GM19238 (cell line): ENCODE results near the gene ATL2.
"Not testable (repeated sequence)": the region's sequence is repeated elsewhere in the genome, so short reads cannot be mapped to it uniquely, and the experiment has no call there.

Experiments
- DNase-seq: peaks from one replicate; pipeline ENCODE4 v3.0.0; 2011; ENCODE audit warnings: low spot score; ENCODE audit not compliant: insufficient read length

The ATL2 gene

DNA sequence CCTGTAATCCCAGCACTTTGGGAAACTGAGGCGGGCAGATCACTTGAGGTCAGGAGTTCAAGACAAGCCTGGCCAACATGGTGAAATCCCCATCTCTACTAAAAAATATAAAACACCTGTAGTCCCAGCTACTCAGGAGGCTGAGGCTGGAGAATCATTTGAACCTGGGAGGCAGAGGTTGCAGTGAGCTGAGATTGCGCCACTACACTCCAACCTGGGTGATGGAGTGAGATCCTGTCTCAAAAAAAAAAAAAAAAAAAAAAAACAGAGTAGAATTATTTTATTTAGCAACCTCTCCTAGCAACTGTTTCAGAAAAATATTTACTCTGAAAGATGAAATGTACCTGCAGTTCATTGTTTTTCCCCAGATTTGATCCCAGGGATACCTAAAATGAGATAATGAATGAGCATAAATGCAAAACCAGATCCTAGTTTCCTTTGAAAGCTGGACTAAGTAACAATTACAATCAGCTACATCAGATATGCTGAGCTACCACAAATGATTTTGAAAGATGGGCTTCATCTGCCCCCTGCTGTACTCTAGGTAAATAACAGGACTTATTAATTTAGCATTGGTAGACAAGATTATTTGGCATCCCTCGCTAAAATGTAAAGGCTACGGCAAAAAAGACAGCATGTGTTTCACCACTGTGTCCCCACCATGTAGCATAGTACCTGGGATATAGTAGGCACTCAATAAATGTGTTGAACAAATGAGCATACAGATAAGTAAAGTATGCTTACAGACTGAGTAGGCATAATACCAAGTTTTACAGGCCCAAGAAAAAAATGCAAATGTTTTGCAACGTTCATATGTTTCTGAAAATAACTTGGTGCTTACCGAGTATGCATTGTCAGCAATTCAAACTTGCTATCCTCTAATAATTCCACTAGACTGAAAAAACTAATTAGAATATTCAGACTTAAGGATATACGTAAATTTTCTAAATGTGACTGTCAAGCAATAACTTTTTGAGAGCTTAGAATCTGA, 102.5 kb downstream of the ATL2 start:
- DNase-seq: no peak

DNA sequence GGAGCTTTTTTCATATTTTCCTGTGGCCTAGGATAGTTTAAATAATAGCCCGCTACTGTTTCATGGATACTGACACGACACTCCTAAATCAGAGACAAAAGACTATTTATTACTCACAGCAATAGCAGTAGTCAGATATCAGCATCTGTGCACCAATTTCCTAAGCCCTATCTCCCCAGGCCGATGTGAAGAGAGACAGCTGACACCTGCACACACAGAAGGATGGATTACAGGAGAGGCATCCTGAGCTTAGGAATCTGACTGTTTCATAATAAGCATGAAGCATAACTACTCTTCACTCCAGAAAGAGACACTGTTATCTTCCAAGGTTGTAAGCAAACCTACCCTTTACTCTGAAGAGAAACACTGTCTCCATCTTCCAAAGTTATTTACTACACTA, 105.4 kb downstream of the ATL2 start:
- no peak for DNase-seq

DNA sequence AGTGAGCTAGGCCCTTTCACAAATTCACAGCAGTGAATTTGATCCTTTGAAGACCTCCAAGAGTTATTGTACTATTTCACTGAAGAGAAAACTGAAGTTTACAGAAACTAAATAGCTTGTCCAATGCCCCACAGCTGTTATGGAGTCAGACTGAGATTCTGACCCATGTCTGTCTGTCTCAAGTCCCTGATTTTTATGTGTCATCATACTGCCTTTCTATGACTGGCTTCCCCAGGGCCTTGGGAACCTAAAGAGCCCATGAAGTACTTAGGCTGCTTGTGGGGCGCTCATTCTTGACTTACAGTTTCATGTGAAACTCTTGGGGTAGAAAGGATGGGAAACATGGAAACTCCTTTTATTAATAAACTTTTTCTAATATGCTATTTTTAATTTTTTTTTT, 107.7 kb downstream of the ATL2 start:
- DNase-seq: no peak

DNA sequence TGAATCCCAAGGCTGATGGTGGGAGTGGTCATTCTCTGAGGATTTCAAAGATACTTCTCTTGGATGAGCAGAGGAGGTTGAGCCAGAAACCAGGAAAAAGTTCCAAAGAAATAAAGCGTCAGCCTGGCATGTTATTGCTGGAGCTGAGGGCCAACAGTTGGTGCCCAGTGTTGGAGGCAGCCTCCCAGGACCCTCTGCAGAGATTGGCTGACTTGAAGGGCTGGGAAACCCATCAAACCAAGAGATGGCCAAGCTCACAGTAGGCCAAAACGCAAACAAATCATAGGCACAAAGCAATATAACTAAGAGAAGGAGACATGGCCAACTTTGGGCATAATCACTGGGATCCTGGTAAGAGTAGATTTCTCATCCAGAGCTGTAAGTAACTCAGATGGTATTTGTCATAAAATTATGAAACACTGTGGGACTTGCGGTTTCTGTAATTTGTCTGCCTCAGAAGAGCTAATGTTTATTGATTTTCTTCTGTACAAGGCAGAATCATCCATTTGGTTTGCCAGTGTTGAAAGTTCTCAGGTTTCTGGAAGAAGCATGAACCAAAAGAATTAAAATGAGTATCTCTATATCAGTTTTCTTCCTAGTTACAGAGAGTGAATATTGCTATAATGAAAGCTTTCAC, 108.3 kb downstream of the ATL2 start:
- DNase-seq: no peak

DNA sequence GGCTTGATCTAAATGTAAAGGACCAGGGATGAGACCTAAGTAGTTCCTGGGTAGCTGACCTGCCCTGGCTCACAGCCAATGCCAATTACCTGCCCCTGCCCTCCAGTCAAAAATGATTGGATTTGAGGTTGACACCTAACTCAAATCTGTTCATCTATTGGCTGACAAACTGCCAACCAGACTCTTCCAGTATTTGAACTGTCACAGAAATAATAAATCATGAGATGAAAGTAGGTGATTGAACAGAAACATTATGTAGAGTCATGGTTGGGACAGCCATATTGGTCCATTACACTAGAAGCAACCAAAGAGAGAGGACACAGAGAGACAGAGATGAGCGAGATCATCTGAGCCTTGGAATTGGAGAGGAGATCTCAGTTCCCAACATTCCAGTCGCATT, 109.1 kb downstream of the ATL2 start:
- DNase-seq: no peak

DNA sequence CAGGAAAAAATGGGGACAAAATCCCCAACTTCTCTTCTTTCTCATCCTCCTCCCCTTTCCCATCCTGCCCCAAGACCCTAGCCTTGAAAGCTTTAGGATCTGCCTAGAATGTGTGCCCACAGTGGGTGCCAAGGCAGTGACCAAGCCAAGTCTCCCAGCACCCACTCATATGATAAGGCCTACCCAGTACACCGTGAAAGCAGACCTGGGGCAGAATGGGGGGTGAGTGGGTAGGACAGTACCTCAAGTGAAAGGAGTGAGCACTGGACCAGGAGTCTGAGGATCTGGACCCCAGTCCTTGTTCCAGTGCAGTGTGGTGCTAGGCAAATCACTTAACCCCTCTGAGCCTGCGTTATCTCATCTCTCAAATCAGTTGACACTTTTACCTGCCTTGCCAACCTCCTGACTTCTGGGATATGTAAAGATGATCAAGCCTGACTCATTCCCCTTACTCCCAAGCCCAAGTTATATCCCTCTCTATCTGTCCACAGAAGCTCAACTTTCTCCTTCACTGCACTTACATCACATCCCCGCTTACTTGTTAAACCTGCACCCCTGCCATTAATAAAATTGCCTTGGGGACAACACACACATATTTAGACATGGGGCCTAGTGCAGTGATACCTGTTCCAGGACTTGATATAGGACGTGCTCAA, 109.7 kb downstream of the ATL2 start:
- no peak for DNase-seq

DNA sequence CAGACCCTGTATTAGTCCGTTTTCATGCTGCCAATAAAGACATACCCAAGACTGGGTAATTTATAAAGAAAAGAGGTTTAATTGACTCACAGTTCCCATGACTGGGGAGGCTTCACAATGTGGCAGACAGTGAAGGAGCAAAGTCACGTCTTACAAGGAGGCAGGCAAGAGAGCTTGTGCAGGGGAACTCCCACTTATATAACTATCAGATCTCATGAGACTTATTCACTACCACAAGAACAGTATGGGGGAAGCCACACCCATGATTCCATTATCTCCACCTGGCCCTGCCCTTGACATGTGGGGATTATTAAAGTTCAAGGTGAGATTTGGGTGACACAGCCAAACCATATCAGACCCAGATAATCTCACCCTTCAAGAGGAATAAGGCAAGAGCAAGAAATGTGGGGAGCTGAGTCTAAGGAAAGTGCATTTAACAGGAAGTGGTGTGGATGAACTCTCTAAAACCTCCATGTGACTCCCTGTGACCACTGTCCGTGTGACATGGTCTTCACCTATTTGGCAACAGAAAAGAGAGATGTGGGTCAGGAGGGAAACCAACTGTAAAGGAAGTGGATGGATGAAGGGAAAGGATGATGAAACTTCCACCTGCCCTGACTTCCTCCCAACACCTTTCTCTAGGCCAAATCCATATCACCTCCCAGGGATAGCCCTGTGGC, 110.6 kb downstream of the ATL2 start:
- no peak for DNase-seq

DNA sequence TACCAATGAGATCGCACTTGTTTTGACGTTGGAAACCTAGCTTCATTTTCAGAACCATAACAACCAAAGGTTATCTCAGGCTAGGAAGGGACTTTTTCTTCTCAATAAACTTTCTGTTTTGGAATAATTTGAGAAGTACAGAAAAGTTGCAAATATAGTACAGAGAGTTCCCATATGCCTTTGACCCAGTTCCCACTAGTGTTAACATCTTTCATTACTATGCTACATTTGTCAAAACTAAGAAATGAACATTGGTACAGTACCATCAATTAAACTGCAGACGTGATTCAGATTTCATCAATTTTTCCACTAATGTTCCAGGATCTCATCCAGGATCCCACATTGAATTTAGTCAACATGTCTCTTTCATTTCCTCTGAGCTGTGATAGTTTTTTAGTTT, 111.6 kb downstream of the ATL2 start:
- no peak for DNase-seq

DNA sequence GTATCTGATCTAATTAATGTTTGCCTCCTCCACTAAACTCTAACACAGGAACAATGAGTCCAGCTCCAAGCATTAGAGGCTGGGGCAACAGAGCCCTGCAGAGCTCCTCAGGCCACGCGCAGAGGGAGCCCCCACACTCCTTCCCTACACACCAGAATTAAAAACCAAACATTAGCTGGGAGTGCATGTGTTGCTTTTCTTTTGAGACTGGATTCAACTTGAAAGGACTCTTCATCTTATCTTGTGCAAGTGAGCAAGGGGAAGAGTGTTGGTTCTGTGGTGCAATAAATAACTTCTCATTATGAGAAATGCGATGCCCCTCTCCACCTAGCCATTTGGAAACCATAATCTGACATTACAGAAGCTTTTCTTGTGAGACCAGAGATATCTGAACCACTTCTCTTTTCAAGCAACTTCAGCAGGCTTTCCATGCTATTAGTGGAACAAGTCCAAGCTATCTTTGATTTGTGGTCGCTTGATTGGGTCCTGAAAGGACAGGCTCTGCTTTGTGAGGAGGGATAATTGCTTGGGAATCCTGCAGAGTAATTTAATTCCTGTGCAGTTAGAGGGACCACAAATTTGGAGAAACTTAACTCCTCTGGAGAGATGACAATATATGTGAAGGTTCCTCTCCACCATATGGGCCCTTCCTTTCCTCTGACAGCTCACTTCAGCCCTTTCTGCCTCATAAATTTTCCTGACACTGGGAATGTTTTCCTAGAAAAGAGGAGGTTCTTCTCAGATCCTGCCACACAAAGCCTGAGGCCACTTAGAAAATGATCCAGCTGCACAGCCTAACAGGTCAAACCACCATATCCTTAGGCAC, 112.5 kb downstream of the ATL2 start:
- no peak for DNase-seq

DNA sequence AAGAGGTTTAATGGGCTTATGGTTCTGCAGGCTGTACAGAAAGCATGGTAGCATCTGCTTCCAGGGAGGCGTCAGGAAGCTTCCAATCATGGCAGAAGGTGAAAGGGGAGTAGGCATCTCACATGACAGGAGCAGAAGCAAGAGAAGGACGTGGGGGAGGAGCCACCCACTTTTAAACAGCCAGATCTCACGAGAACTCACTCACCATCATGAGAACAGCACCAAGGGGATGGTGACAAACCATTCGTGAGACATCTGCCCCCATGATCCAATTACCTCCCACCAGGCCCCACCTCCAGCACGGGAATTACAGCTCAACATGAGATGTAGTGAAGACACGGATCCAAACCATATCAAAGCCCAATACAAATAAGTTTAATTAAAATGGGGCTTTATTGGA, 113.8 kb downstream of the ATL2 start:
- DNase-seq: no peak

DNA sequence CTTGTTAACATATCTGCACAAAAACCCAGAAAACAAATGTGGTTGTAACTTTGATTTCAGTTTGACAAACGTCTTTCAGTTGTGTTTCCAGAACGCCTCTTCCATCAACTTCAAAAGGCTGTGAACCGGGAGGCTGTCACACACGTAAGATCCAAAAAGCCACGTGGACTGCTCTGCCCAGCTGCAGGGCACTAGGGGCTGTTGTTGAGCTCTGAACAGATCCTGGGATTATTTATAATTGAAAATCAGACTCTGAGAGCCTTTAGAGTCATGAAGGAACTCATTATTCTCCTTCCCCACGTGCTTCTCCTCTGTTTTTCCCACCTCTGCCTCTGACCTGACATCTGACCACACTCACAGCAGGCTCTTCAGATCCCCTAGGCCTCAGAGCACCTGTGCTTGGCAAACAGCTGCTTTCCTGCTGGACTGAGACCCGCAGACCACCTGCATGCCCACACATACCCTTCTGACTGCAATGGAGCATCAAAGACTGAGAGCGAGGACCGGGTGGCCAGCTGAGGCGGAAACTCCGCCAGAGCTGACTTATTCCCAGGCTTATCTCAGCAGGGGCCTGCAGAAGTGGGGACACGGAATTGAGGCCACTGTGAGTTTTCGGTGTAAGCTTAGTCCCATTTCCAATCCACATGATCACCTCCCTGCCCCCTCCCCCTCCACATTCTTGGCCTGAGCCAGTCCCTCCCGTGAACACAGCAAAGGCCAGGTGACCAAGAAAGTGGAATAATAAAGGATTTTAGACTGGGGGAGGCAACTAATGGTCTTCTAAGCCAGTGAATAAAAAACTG, 114.8 kb downstream of the ATL2 start:
- DNase-seq: no peak

DNA sequence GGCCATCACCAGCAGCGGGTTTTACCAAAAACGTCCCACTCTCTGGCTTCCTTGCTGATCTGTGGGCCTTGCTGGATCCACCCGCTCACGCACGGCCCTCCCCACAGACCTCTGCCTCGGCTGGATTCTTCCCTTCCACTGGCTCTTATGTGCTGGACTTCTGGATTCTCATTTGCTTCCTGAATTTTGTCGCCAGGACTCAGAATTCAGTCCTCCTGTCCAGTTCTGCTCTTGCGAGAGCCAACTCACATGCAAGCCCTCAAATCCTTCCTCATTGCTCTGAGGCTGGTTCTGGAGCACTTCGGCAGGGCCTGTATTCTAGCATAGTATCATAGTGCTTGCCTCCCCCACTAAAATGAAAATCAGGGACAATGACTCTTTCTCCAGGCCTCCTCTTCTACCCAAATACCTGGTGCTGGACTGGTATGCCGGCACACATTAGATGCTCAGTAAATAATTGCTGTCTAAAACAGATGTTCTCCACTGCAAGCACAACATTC, 115.5 kb downstream of the ATL2 start:
- DNase-seq: no peak

DNA sequence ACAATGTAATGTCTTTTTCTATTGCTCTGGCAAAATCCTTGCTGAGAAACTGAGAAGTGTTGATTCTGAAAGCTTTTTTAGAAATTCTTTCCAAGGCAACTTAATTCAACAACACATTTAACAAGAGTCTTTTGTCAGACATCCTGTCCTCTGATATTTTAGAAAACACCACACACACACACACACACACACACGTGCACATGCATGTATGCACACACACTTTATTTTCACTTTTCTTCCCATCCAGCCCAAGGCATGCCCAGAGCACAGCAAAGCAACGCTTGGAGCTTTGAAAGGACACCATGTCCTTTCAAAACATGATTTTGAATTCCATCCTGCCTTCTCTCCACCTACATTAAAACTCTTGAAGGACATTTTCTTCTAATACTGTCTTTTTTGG, 116.1 kb downstream of the ATL2 start:
- no peak for DNase-seq

DNA sequence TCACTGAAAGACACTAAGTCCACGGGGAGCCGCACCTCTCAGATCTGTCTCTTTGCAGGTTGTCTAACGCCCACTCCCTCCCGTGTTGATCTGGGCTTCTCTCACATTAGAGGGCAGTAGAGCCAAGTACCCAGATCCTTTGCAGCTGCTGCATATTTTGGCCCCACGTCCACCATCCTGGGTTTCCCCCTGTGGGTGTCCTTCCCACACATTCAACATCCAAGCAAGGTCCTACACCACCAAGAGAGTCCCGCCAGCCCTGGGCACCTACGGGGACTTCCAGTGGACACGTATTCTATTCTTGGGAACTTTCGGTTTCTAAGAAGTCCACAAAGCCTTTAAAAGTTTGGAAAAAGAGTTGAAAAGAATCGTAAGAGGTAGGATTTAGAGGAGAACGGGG, 116.6 kb downstream of the ATL2 start:
- no peak for DNase-seq

DNA sequence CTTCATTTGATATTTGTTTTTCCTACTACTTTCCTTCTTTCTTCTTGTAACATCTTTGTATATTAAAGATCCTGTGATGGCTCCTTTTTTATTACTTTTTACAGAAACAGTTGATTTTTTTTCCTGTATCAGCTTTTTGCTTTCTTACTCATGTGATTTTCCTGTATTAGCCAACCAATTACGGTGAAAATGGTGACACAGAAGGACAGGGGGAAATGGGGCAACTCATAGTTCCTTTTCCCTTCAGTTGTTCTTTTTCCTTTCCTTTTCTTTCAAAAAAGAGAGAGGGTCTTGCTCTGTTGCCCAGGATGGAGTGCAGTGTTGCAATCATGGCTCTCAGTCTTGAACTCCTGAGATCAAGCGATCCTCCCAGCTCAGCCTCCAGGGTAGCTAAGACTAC, 117.8 kb downstream of the ATL2 start:
- DNase-seq: no peak

DNA sequence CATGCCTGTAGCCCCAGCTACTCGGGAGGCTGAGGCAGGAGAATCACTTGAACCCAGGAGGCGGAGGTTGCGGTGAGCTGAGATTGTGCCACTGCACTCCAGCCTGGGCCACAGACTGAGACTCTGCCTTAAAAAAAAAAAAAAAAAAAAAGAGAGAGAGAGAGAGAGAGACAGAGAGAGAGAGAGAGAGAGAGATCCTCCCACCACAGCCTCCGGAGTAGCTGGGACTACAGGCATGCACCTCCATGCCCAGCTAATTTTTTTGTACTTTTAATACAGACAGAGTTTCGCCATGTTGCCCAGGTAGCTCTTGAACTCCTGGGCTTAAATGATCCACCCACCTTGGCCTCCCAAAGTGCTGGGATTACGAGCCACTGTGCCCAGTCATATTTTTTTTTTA, 119.4 kb downstream of the ATL2 start:
- DNase-seq: not testable (repeated sequence)

DNA sequence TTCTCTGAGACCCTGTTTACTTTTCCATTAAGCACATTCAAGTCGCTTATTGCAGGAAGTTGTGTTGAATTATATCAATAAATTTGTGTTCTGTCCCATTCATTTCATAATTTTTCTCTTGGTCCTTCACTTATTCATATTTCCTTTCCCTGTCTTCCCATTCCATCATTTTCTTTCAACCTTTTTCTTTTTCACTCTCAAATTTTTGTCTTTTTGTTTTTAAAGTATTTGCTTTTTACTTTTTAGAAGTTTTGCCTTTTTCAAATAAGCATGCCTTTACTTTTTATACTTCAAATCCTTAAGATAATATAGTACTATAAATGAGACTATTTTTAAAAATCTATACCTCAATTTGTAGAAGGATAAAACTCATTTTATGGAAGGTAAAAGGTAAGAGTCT, 120.5 kb downstream of the ATL2 start:
- no peak for DNase-seq

DNA sequence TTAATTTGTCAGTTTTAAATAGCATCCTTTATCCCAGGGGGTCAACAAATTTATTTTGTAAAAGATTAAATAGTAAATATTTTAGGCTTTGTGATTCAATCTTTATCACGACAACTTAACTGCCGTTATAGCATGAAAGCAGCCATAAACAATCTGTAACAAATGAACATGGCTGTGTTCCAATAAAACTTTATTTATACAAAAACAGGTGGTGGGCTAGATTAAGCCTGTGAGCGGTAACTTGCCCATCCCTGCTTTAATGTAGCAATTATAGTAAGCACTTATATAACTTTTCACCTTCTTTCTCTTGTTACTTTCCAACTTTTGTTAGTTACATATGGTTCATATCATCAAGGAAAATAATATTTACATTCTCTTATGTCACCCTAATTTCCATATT, 121.9 kb downstream of the ATL2 start:
- no peak for DNase-seq

DNA sequence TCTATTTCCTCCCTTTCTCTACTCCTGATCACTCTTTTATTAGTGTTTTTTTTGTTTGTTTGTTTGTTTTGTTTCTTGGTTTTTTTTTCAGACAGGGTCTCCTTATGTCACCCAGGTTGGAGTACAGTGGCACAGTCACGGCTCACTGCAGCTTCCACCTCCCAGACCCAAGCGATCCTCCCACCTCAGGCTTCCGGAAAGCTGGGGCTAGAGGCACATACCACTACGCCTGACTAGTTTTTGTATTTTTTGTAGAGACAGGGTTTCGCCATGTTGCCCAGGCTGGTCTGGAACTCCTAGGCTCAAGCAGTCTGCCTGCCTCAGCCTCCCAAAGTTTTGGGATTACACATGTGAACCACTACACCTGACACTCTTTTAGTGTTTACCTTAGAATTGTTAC, 122.3 kb downstream of the ATL2 start:
- DNase-seq: no peak

DNA sequence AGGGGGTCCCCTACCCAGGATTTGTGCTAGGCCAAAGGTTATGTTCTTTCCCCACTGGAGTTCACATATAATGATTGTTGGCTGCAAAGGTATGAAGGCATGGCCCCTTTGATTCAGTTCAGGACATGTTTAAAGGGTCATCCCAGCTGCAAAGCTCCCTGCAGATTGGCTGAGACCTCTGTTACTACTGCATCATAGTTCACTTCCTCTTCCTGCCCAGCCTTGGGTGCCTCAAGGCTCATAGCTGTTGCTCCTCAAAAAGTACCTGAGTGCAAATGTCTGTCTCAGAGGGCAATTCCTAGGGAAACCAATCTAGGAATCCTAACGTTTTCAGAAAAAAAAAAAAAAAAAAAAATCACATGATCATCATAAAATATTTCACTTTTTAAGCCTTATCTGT, 125.1 kb downstream of the ATL2 start:
- no peak for DNase-seq
